Esophagus muscularis mucosa (tissue), 4 donors: ENCODE results near the gene TTC7B. TPM values are rescaled to one million over a fixed set of nuclear protein-coding genes. Genes with fewer than 3 reads are reported as not detected.

ENCODE experiments used
- DNase-seq: peaks from one replicate; pipeline ENCODE4 v3.0.0-alpha.2; 2017; ENCODE audit errors: extremely low spot score
- H3K27ac ChIP-seq, 4 donors: fragments of 200-600 bp; sonication (generic); replicated peaks in 1 of 4; 1 replicate in 3 of 4; 2 replicates in 1 of 4; pipeline ENCODE4 v1.5.1; 2016 to 2019; ENCODE audit warnings: mild to moderate bottlenecking in 1 of 4
- H3K27me3 ChIP-seq, 4 donors: fragments of 200-600 bp; sonication (generic); one replicate each; pipeline versions ENCODE4 v1.5.1 to v1.6.0; 2016 to 2019
- H3K36me3 ChIP-seq, 4 donors: fragments of 200-600 bp; sonication (generic); one replicate each; pipeline ENCODE4 v1.5.1; 2016 to 2019
- H3K4me1 ChIP-seq, 4 donors: fragments of 200-600 bp; sonication (generic); one replicate each; pipeline ENCODE4 v1.5.1; 2016 to 2019
- H3K4me3 ChIP-seq, 4 donors: fragments of 200-600 bp; sonication (generic); 1 replicate in 2 of 4; 2 replicates in 2 of 4; pipeline ENCODE4 v1.5.1; 2016 to 2019; ENCODE audit warnings: mild to moderate bottlenecking in 4 of 4, moderate library complexity in 1 of 4
- H3K9me3 ChIP-seq, 4 donors: fragments of 200-600 bp; sonication (generic); 1 replicate in 3 of 4; 2 replicates in 1 of 4; pipeline ENCODE4 v1.5.1; 2016 to 2019
- CTCF ChIP-seq, 3 experiments: fragments of 200-600 bp in 2 of 3; fragments of 450-650 bp in 1 of 3; sonication (generic) in 2 of 3; IDR thresholded peaks; one replicate each; pipeline ENCODE4 v1.5.1; 2017 to 2019; ENCODE audit warnings: antibody characterized with exemption in 3 of 3, mild to moderate bottlenecking in 2 of 3, moderate library complexity in 1 of 3
- EP300 ChIP-seq: sonication (generic); formaldehyde crosslinking; IDR thresholded peaks from one replicate; pipeline ENCODE4 v1.6.1; 2017; ENCODE audit warnings: antibody characterized with exemption
- POLR2A ChIP-seq: fragments of 450-650 bp; IDR thresholded peaks from one replicate; pipeline ENCODE4 v1.6.1; 2017; ENCODE audit warnings: antibody characterized with exemption, moderate library complexity, mild to moderate bottlenecking, low read depth
- POLR2AphosphoS5 ChIP-seq, 2 donors: sonication (generic); formaldehyde crosslinking; IDR thresholded peaks; one replicate each; pipeline ENCODE4 v1.6.1; 2017; ENCODE audit warnings: antibody characterized with exemption in 2 of 2
- WGBS: methylation state at CpG from one replicate; pipeline ENCODE4 v1.1.5; 2018; 5-methylcytosine and 5-hydroxymethylcytosine counted together
- intact Hi-C: fragments of 100-400 bp; cut with DNase I; formaldehyde crosslinking; loops from one replicate; pipeline ENCODE4 v1.15.1; 2023
- total RNA-seq, 4 donors: library from RNA; depleted of rRNA; stranded (reverse); fragments of >200 nt; gene quantifications; one replicate each; pipeline versions ENCODE4 v1.1.0 to v1.2.1, GENCODE V29; 2016

TTC7B gene
- total RNA-seq, 4 donors from 2014 or later, result 54.4 to 148 (median 113) TPM

- intact Hi-C loops, result no loop called here
- peaks cover 0 to 19% (median 13%) of the 10 kb centered on the region in 4 donors for H3K4me1 ChIP-seq
- no peak overlapping the region for H3K27ac ChIP-seq
- H3K4me3 ChIP-seq, result no peak overlapping the region
- no peak for DNase-seq
- WGBS, result 89% methylated on average over 6 of the region's 7 CpGs
- no peak for TF ChIP-seq CTCF (IDR thresholded peaks at IDR 0.05)
- TF ChIP-seq EP300, result no peak
- TF ChIP-seq POLR2AphosphoS5 (IDR thresholded peaks at IDR 0.05), result no peak
- TF ChIP-seq POLR2A, result no peak
- H3K9me3 ChIP-seq, result no peaks in the 10 kb centered on the region
- no peaks in the 10 kb centered on the region for H3K27me3 ChIP-seq
- peaks cover 4 to 21% (median 12%) of the 10 kb centered on the region in 4 donors for H3K36me3 ChIP-seq
These were observed 198.3 kb downstream of the TTC7B start for GRCh38 chr14:90617961-90618360.

DNA sequence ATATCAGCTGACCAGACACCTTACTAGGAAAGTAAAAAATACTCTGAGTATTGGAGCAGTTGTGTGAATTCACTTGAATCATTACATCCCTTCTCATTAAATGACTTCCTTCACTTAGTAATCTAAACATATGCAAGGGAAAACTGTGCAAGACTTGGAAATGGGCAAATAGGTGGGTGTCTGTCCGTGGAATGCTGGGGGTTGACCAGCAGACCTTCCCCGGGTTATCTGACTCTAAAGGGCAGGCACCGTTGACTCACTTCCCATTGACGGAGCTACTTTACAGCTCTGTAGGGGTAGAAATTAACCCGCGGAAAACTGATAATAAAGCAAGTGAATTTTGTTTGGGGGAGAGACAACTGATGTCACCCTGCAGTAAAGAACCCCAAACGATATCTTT is 199.3 kb downstream of the TTC7B start:
- H3K27ac ChIP-seq, result no peak overlapping the region
- WGBS, result 73% methylated on average over 7 of the region's 7 CpGs
- no peak for DNase-seq
- TF ChIP-seq POLR2A (no peak), POLR2AphosphoS5 (IDR thresholded peaks at IDR 0.05) (no peak), EP300 (no peak), CTCF (IDR thresholded peaks at IDR 0.05) (no peak)
- H3K36me3 ChIP-seq, result peaks cover 4 to 21% (median 12%) of the 10 kb centered on the region in 4 donors
- H3K4me3 ChIP-seq, result no peak overlapping the region
- H3K4me1 ChIP-seq, result peaks cover 0 to 28% (median 19%) of the 10 kb centered on the region in 4 donors
- no peaks in the 10 kb centered on the region for H3K27me3 ChIP-seq
- intact Hi-C loops, result no loop called here
- no peaks in the 10 kb centered on the region for H3K9me3 ChIP-seq

DNA sequence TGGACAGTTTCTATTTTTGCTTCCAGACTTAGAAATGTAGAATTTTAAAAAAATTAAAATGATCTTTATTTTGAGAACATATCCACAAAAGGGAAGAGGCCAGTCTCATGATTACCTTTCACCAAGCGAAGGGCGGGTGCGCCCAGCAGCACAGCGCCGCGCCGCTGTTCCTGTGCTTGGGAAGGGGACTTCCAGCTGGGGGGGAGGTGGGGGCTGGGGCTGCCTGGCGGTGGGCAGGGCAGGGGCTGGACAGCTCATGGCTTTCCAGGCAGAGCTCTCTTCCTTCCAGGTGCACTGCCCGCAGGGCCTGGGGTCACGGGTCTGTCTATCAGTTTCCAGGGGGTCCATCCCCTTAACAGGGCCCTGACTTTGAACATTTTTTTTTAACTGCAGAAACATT is 199.9 kb downstream of the TTC7B start:
- WGBS, result 67% methylated on average over 9 of the region's 10 CpGs
- intact Hi-C loops, result no loop called here
- peaks cover 0 to 32% (median 22%) of the 10 kb centered on the region in 4 donors for H3K4me1 ChIP-seq
- no peak overlapping the region for H3K27ac ChIP-seq
- no peak for TF ChIP-seq EP300
- TF ChIP-seq POLR2A, result no peak
- TF ChIP-seq CTCF (IDR thresholded peaks at IDR 0.05), result no peak
- no peak for TF ChIP-seq POLR2AphosphoS5 (IDR thresholded peaks at IDR 0.05)
- H3K4me3 ChIP-seq, result no peak overlapping the region
- peaks cover 4 to 21% (median 12%) of the 10 kb centered on the region in 4 donors for H3K36me3 ChIP-seq
- no peaks in the 10 kb centered on the region for H3K27me3 ChIP-seq
- H3K9me3 ChIP-seq, result no peaks in the 10 kb centered on the region
- DNase-seq, result no peak

- DNase-seq, result no peak
- H3K27me3 ChIP-seq, result no peaks in the 10 kb centered on the region
- 84% methylated on average over 9 of the region's 9 CpGs for WGBS
- no peaks in the 10 kb centered on the region for H3K9me3 ChIP-seq
- H3K27ac ChIP-seq, result peak overlapping the region in 1 of 4 donors; percentile 25
- H3K36me3 ChIP-seq, result peaks cover 4 to 21% (median 12%) of the 10 kb centered on the region in 4 donors
- H3K4me3 ChIP-seq, result no peak overlapping the region
- intact Hi-C loops, result no loop called here
- peaks cover 0 to 32% (median 22%) of the 10 kb centered on the region in 4 donors for H3K4me1 ChIP-seq
- TF ChIP-seq CTCF (IDR thresholded peaks at IDR 0.05) (no peak), POLR2AphosphoS5 (IDR thresholded peaks at IDR 0.05) (no peak)
These were observed 200.6 kb downstream of the TTC7B start for GRCh38 chr14:90615517-90616060.
